ENCODE results near the gene DNAH10. TPM values are rescaled to one million over a fixed set of nuclear protein-coding genes. Genes with fewer than 3 reads are reported as not detected.

Gene DNAH10
- total and polyA plus RNA-seq, 4 donors, result 0.03 to 1.0 TPM; not detected in 2

DNA sequence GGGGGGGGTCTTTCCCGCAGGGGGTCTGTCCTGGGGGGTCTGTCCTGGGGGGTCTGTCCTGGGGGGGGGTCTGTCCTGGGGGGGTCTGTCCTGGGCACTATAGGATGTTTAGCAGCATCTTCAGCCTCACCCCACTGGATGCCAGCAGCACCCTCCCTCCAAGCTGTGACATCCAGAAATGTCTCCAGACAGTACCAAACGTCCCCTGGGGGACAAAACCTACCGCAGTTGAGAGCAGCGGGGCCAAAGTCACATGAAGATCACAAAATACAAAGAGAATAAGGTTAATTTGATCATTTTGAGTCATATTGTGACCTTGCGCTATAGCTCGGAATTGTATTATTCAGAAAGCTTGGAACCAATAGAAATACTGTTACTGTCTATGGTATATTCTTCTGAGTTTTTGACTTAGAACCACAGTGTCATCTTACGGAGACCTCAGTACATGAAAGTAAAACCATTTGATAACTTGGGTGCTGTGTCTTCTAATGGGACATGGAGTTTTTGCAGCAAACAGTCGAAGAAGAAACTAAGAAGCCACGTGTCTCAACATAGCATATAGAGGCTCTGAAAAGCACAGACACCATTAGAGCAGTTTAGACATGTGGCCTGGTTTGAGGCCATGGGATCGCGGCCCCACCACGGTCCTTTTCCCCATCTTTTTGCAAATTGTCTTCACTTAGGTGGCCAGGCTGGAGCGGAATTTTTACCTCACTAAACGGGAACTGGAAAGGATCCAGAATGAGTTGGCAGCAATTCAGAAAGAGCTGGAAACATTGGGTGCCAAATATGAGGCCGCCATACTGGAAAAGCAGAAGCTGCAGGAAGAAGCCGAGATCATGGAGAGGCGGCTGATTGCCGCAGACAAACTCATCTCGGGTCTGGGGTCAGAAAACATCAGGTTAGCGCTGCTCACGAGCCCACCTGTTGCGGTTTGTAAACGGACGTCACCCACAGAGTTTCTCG lies 150.6 kb downstream of the DNAH10 start:
- no peak for ATAC-seq (ENCODE audit: low FRiP score)
- intact Hi-C loops (cut with DNase I), result no loop called here
- H3K27ac ChIP-seq (ENCODE audit: low read depth in 1 of 2, low read length in 2 of 2), result no peak overlapping the region
- H3K36me3 ChIP-seq (ENCODE audit: control insufficient read depth in 1 of 2, insufficient read depth in 2 of 2, low read length in 1 of 2), result no peaks in the 10 kb centered on the region
- no peak for DNase-seq
- no peak overlapping the region for H3K4me3 ChIP-seq (ENCODE audit: low read length in 2 of 2)
- no peaks in the 10 kb centered on the region for H3K9me3 ChIP-seq (ENCODE audit: control insufficient read depth, low read length)
- no peaks in the 10 kb centered on the region for H3K4me1 ChIP-seq (ENCODE audit: control insufficient read depth in 1 of 2, insufficient read depth in 2 of 2, low read length in 2 of 2)
- H3K27me3 ChIP-seq (ENCODE audit: control insufficient read depth in 1 of 2, insufficient read depth in 2 of 2, low read length in 1 of 2), result no peaks in the 10 kb centered on the region
- WGBS, 2 donors, result 73 to 75% methylated on average over 24 to 25 of the region's 25 CpGs

GRCh38 chr12:123914726-123915333 lies 152.7 kb downstream of the DNAH10 start:
- ATAC-seq (ENCODE audit: low FRiP score), result no peak
- Histone ChIP-seq H3K27me3 (ENCODE audit: control insufficient read depth in 1 of 2, insufficient read depth in 2 of 2, low read length in 1 of 2) (no peaks in the 10 kb centered on the region), H3K4me3 (ENCODE audit: low read length in 2 of 2) (no peak overlapping the region), H3K9me3 (ENCODE audit: control insufficient read depth, low read length) (no peaks in the 10 kb centered on the region), H3K27ac (ENCODE audit: low read depth in 1 of 2, low read length in 2 of 2) (no peak overlapping the region), H3K4me1 (ENCODE audit: control insufficient read depth in 1 of 2, insufficient read depth in 2 of 2, low read length in 2 of 2) (no peaks in the 10 kb centered on the region), H3K36me3 (ENCODE audit: control insufficient read depth in 1 of 2, insufficient read depth in 2 of 2, low read length in 1 of 2) (no peaks in the 10 kb centered on the region)
- DNase-seq, result peak in 1 of 2 donors; percentile 51
- intact Hi-C loops (cut with DNase I), result no loop called here
- WGBS, 2 donors, result 56 to 58% methylated on average over 20 of the region's 20 CpGs

DNA sequence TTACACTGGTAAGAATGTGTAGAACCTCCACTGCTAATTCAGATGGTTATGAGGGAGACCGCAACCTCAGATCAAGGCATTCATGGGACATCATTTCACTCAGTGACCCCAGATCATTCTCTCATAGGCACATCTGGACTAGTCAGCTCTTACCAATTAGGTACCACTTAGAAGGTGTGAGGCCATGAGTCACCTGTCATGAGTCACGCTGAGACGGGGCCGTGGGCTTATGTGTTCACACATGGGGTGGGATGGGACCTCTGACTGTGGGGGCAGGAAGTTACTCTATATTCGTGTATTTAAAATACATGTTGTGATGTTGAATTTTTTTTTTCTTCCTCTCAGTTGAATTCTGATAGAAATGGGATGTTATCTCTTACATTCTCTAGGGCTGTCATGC lies 154.6 kb downstream of the DNAH10 start:
- DNase-seq, result peak in 1 of 2 donors; percentile 40
- H3K4me3 ChIP-seq (ENCODE audit: low read length in 2 of 2), result no peak overlapping the region
- no peaks in the 10 kb centered on the region for H3K9me3 ChIP-seq (ENCODE audit: control insufficient read depth, low read length)
- no peaks in the 10 kb centered on the region for H3K36me3 ChIP-seq (ENCODE audit: control insufficient read depth in 1 of 2, insufficient read depth in 2 of 2, low read length in 1 of 2)
- WGBS, 2 donors, result 83 to 89% methylated on average over 5 of the region's 5 CpGs
- H3K4me1 ChIP-seq (ENCODE audit: control insufficient read depth in 1 of 2, insufficient read depth in 2 of 2, low read length in 2 of 2), result no peaks in the 10 kb centered on the region
- H3K27ac ChIP-seq (ENCODE audit: low read depth in 1 of 2, low read length in 2 of 2), result no peak overlapping the region
- intact Hi-C loops (cut with DNase I), result no loop called here
- no peak for ATAC-seq (ENCODE audit: low FRiP score)
- no peaks in the 10 kb centered on the region for H3K27me3 ChIP-seq (ENCODE audit: control insufficient read depth in 1 of 2, insufficient read depth in 2 of 2, low read length in 1 of 2)

DNA sequence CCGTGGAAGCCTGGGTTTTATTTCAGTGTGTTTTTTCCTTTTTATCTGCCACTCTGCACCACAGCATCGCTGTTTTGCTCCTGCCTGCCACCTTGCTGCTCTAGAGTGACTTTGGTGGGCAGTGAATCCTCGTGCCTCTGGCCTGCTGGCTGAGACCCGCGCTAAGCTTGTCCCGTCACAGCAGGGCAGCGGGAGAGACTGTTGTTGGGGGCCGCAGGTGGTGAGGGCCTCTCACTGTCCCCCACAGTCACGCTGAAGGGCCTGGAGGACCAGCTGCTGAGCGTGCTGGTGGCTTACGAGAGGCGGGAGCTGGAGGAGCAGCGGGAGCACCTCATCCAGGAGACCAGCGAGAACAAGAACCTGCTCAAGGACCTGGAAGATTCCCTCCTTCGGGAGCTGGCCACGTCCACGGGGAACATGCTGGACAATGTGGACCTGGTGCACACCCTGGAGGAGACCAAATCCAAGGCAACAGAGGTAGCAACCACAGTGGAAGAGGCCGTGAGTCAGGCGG lies 155.3 kb downstream of the DNAH10 start:
- H3K9me3 ChIP-seq (ENCODE audit: control insufficient read depth, low read length), result no peaks in the 10 kb centered on the region
- H3K27ac ChIP-seq (ENCODE audit: low read depth in 1 of 2, low read length in 2 of 2), result no peak overlapping the region
- DNase-seq (peak in 1 of 2 donors; percentile 67), ATAC-seq (ENCODE audit: low FRiP score) (no peak)
- H3K36me3 ChIP-seq (ENCODE audit: control insufficient read depth in 1 of 2, insufficient read depth in 2 of 2, low read length in 1 of 2), result no peaks in the 10 kb centered on the region
- H3K4me1 ChIP-seq (ENCODE audit: control insufficient read depth in 1 of 2, insufficient read depth in 2 of 2, low read length in 2 of 2), result no peaks in the 10 kb centered on the region
- H3K4me3 ChIP-seq (ENCODE audit: low read length in 2 of 2), result no peak overlapping the region
- 90% methylated on average over 19 of the region's 19 CpGs for WGBS, 2 donors
- intact Hi-C loops (cut with DNase I), result no loop called here
- no peaks in the 10 kb centered on the region for H3K27me3 ChIP-seq (ENCODE audit: control insufficient read depth in 1 of 2, insufficient read depth in 2 of 2, low read length in 1 of 2)

DNA sequence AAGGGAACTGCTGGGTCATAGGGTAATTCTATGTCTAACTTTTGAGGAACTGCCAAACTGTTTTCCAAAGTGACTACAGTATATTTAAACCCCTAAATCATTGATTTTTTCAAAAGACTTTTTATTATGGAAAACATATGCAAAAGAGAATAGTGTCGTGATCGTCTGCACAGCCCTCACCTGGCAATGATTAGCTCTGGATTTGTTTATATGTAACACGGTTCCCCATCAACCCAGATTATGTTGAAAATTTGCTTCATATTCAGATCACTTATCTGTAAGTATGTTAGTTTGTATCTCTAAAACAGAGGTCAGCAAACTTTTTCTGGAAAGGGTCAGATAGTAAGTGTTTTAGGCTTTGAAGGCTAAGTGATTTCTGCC lies 157.9 kb downstream of the DNAH10 start:
- DNase-seq, result no peak
- Histone ChIP-seq H3K9me3 (ENCODE audit: control insufficient read depth, low read length) (no peaks in the 10 kb centered on the region), H3K36me3 (ENCODE audit: control insufficient read depth in 1 of 2, insufficient read depth in 2 of 2, low read length in 1 of 2) (no peaks in the 10 kb centered on the region), H3K4me1 (ENCODE audit: control insufficient read depth in 1 of 2, insufficient read depth in 2 of 2, low read length in 2 of 2) (no peaks in the 10 kb centered on the region), H3K27ac (ENCODE audit: low read depth in 1 of 2, low read length in 2 of 2) (no peak overlapping the region), H3K27me3 (ENCODE audit: control insufficient read depth in 1 of 2, insufficient read depth in 2 of 2, low read length in 1 of 2) (no peaks in the 10 kb centered on the region), H3K4me3 (ENCODE audit: low read length in 2 of 2) (no peak overlapping the region)
- intact Hi-C loops (cut with DNase I), result no loop called here
- WGBS, 2 donors, result 71 to 79% methylated on average over 3 of the region's 3 CpGs
- ATAC-seq (ENCODE audit: low FRiP score), result no peak

DNA sequence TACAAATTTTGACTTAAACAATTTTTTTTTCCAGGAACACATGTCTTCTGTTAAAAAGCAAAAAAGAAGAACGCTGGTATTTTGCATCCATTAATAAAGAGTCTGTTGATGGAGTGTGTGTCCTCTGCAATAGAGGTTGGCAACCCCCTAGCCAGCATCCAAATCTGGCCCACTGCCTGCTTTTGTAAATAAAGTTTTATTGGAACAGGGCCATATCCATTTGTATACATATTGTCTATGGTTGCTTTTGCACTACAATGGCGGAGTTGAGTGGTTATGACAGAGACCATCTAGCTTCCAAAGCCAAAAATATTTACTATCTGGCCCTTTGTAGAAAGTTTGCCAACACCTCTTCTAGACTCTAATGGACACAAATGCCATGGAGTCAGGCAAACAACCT lies 160.9 kb downstream of the DNAH10 start:
- Histone ChIP-seq H3K4me1 (ENCODE audit: control insufficient read depth in 1 of 2, insufficient read depth in 2 of 2, low read length in 2 of 2) (no peaks in the 10 kb centered on the region), H3K36me3 (ENCODE audit: control insufficient read depth in 1 of 2, insufficient read depth in 2 of 2, low read length in 1 of 2) (no peaks in the 10 kb centered on the region), H3K27me3 (ENCODE audit: control insufficient read depth in 1 of 2, insufficient read depth in 2 of 2, low read length in 1 of 2) (no peaks in the 10 kb centered on the region), H3K4me3 (ENCODE audit: low read length in 2 of 2) (no peak overlapping the region), H3K9me3 (ENCODE audit: control insufficient read depth, low read length) (no peaks in the 10 kb centered on the region), H3K27ac (ENCODE audit: low read depth in 1 of 2, low read length in 2 of 2) (no peak overlapping the region)
- DNase-seq (no peak), ATAC-seq (ENCODE audit: low FRiP score) (no peak)
- intact Hi-C loops (cut with DNase I), result no loop called here
- 90 to 93% methylated on average over 2 of the region's 2 CpGs for WGBS, 2 donors

DNA sequence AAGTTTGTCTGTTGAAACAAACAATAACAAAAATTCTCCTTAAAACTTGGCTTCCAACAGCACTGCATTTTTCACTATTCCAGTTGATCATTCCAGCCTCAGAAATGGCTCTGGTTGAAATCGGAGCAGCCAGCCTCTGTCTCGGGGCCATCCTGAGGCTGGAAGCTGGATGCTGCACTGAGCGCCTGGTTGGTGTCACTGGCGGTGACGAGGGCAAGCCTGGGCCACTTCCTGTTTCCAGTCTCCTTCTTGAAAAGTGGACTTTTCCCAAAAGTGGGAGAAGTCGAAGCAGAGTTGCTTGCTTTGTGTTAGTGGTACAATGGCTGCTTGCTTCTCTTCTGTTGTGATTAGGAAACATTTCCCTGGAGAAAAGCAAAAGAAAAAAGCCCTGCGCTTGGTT lies 161.8 kb downstream of the DNAH10 start:
- intact Hi-C loops (cut with DNase I), result no loop called here
- ATAC-seq (ENCODE audit: low FRiP score), result no peak
- 63 to 66% methylated on average over 7 of the region's 7 CpGs for WGBS, 2 donors

GRCh38 chr12:123924539-123924938 lies 162.4 kb downstream of the DNAH10 start:
- Histone ChIP-seq H3K9me3 (ENCODE audit: control insufficient read depth, low read length) (no peaks in the 10 kb centered on the region), H3K27ac (ENCODE audit: low read depth in 1 of 2, low read length in 2 of 2) (no peak overlapping the region), H3K27me3 (ENCODE audit: control insufficient read depth in 1 of 2, insufficient read depth in 2 of 2, low read length in 1 of 2) (no peaks in the 10 kb centered on the region), H3K36me3 (ENCODE audit: control insufficient read depth in 1 of 2, insufficient read depth in 2 of 2, low read length in 1 of 2) (no peaks in the 10 kb centered on the region), H3K4me1 (ENCODE audit: control insufficient read depth in 1 of 2, insufficient read depth in 2 of 2, low read length in 2 of 2) (no peaks in the 10 kb centered on the region), H3K4me3 (ENCODE audit: low read length in 2 of 2) (no peak overlapping the region)
- 93 to 95% methylated on average over 4 of the region's 4 CpGs for WGBS, 2 donors
- intact Hi-C loops (cut with DNase I), result no loop called here
- ATAC-seq (ENCODE audit: low FRiP score), result no peak
- DNase-seq, result no peak

More for the DNA sequence above, 161.8 kb downstream of the DNAH10 start:
- no peaks in the 10 kb centered on the region for H3K9me3 ChIP-seq (ENCODE audit: control insufficient read depth, low read length)
- no peaks in the 10 kb centered on the region for H3K4me1 ChIP-seq (ENCODE audit: control insufficient read depth in 1 of 2, insufficient read depth in 2 of 2, low read length in 2 of 2)
- H3K4me3 ChIP-seq (ENCODE audit: low read length in 2 of 2), result no peak overlapping the region
- H3K27me3 ChIP-seq (ENCODE audit: control insufficient read depth in 1 of 2, insufficient read depth in 2 of 2, low read length in 1 of 2), result no peaks in the 10 kb centered on the region
- DNase-seq, result no peak
- no peak overlapping the region for H3K27ac ChIP-seq (ENCODE audit: low read depth in 1 of 2, low read length in 2 of 2)
- H3K36me3 ChIP-seq (ENCODE audit: control insufficient read depth in 1 of 2, insufficient read depth in 2 of 2, low read length in 1 of 2), result no peaks in the 10 kb centered on the region

Measured in aorta (tissue), 5 donors.